HG03565 (cell line): ENCODE measurements around the gene VEZF1.
A peak's percentile ranks its signal among the peaks of the same experiment; 100 is the strongest.

Experiments used
- ATAC-seq: cut with Tn5 transposase; IDR thresholded peaks from one replicate; pipeline ENCODE4 v1.9.1; 2021; ENCODE audit warnings: mild to moderate bottlenecking, moderate library complexity; ENCODE audit not compliant: unreplicated experiment

The VEZF1 gene

GRCh38 chr17:57999010-57999495, 11.0 kb upstream of the VEZF1 start:
- ATAC-seq, result no peak

GRCh38 chr17:57997085-57997809, 9.2 kb upstream of the VEZF1 start:
- no peak for ATAC-seq

- ATAC-seq, result peak; percentile 46
Observed at GRCh38 chr17:57995076-57995956, 7.3 kb upstream of the VEZF1 start.

- ATAC-seq, result no peak
Observed at GRCh38 chr17:57994436-57994835, 6.4 kb upstream of the VEZF1 start.

GRCh38 chr17:57993471-57994365, 5.7 kb upstream of the VEZF1 start:
- ATAC-seq, result no peak

GRCh38 chr17:57991537-57991936, 3.5 kb upstream of the VEZF1 start:
- no peak for ATAC-seq

- no peak for ATAC-seq
Observed at GRCh38 chr17:57990037-57990436, 2.0 kb upstream of the VEZF1 start.

GRCh38 chr17:57988301-57989250, 522 bp upstream of the VEZF1 start:
- ATAC-seq, result peak; percentile 51

- no peak for ATAC-seq
Observed at GRCh38 chr17:57986841-57987580, 1.0 kb downstream of the VEZF1 start.

- no peak for ATAC-seq
Observed at GRCh38 chr17:57985675-57985974, 2.4 kb downstream of the VEZF1 start.

- ATAC-seq, result no peak
Observed at GRCh38 chr17:57984936-57985674, 2.9 kb downstream of the VEZF1 start.

GRCh38 chr17:57984261-57984890, 3.7 kb downstream of the VEZF1 start:
- ATAC-seq, result no peak

GRCh38 chr17:57983446-57983845, 4.6 kb downstream of the VEZF1 start:
- ATAC-seq, result no peak

GRCh38 chr17:57982452-57983170, 5.4 kb downstream of the VEZF1 start:
- no peak for ATAC-seq

- ATAC-seq, result no peak
Observed at GRCh38 chr17:57980522-57980921, 7.5 kb downstream of the VEZF1 start.

- no peak for ATAC-seq
Observed at GRCh38 chr17:57979076-57979475, 9.0 kb downstream of the VEZF1 start.

- no peak for ATAC-seq
Observed at GRCh38 chr17:57976594-57976993, 11.5 kb downstream of the VEZF1 start.

- ATAC-seq, result no peak
Observed at GRCh38 chr17:57975044-57975443, 13.0 kb downstream of the VEZF1 start.
